Esophagus squamous epithelium (tissue), 4 donors: ENCODE measurements around the gene TVP23C.

Source experiments
- CTCF ChIP-seq, 6 experiments: fragments of 450-650 bp in 4 of 6; fragments of 200-600 bp in 2 of 6; sonication (generic) in 2 of 6; IDR thresholded peaks; one replicate each; pipeline ENCODE4 v1.5.1; 2016 to 2019; ENCODE audit warnings: antibody characterized with exemption in 6 of 6, mild to moderate bottlenecking in 4 of 6, moderate library complexity in 4 of 6
- POLR2A ChIP-seq, 4 donors: fragments of 450-650 bp; IDR thresholded peaks; one replicate each; pipeline ENCODE4 v1.6.1; 2017; ENCODE audit warnings: antibody characterized with exemption in 4 of 4, mild to moderate bottlenecking in 4 of 4, moderate library complexity in 3 of 4

GRCh38 chr17:15481481-15481880 lies 81.8 kb downstream of the TVP23C start:
- no peak for TF ChIP-seq POLR2A (IDR thresholded peaks at IDR 0.05)
- TF ChIP-seq CTCF (IDR thresholded peaks at IDR 0.05) = no peak
